ENCODE results near the gene NPS.

Gene NPS

DNA sequence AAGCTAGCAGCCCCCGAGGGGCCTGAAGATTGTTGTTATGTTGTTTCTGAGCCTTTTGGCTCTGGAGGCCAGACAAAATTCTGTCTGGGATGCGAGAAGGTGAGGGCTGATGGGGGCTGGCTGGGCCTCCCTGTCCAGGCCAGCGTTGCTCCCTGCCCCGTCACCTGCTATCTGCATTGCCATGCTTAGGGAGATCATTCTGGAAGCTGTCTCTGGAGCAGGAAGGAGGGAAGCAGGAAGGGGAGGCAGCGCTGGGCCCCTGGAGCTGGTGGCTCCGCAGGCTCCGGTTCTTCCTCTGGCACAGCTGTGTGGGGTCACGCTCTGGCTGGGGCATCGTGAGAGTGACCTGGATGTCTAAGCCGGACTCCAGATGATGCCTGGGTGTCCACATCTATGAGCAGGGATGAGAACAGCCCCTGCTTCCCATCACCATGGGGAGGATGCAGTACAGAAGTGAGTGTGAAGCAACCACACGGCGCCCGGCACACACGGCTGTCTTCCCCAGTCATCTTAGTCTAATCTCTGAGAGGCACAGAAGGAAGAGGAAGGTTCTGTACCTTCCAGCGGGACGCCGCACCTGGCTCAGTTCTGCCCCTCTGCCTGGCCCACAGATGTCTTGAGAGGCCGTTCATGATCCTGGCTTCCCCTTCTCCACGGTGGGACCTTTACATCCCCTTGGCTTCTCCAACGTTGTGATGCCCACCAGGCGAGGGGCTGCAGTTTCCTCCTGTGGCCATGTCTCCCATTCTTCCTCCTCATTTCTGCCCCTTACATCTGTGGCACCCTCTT lies 11.9 kb upstream of the NPS start:
- H3K27me3 ChIP-seq = no peaks in the 10 kb centered on the region
- peaks cover 13 to 16% of the 10 kb centered on the region in 2 experiments for H3K4me1 ChIP-seq (ENCODE audit: control insufficient read depth in 1 of 2, insufficient read depth in 1 of 2, low read depth in 1 of 2, low read length in 1 of 2)
- H3K9me3 ChIP-seq = no peaks in the 10 kb centered on the region
- no peak overlapping the region for H3K27ac ChIP-seq
- no peaks in the 10 kb centered on the region for H3K36me3 ChIP-seq
- TF ChIP-seq, protein P1, sequence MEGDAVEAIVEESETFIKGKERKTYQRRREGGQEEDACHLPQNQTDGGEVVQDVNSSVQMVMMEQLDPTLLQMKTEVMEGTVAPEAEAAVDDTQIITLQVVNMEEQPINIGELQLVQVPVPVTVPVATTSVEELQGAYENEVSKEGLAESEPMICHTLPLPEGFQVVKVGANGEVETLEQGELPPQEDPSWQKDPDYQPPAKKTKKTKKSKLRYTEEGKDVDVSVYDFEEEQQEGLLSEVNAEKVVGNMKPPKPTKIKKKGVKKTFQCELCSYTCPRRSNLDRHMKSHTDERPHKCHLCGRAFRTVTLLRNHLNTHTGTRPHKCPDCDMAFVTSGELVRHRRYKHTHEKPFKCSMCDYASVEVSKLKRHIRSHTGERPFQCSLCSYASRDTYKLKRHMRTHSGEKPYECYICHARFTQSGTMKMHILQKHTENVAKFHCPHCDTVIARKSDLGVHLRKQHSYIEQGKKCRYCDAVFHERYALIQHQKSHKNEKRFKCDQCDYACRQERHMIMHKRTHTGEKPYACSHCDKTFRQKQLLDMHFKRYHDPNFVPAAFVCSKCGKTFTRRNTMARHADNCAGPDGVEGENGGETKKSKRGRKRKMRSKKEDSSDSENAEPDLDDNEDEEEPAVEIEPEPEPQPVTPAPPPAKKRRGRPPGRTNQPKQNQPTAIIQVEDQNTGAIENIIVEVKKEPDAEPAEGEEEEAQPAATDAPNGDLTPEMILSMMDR (IDR thresholded peaks at IDR 0.05) = no peak
- H3K4me3 ChIP-seq (ENCODE audit: low read depth in 1 of 2, low read length in 1 of 2) = no peak overlapping the region

DNA sequence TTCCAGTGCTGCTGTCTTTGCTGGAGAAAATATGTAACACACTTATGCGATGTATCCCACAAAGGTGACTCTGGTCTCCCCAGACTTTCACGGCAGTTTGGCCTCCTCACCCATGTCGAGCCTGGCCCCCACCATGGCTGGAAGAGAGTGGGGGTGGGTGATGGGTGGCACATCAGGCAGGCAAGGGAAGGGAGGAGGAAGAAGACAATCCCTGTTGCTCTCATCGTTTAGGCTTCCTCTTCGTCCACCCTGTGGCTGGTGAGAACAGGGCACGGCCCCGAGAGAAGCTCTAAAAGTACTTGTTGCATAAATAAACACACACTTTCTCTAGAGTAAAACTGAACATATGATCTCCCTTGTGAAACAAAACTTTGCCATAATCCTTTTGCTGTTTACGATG lies 11.2 kb upstream of the NPS start:
- H3K36me3 ChIP-seq = no peaks in the 10 kb centered on the region
- no peak overlapping the region for H3K27ac ChIP-seq
- no peaks in the 10 kb centered on the region for H3K9me3 ChIP-seq
- no peaks in the 10 kb centered on the region for H3K27me3 ChIP-seq
- H3K4me1 ChIP-seq (ENCODE audit: control insufficient read depth in 1 of 2, insufficient read depth in 1 of 2, low read depth in 1 of 2, low read length in 1 of 2) = peaks cover 13 to 16% of the 10 kb centered on the region in 2 experiments
- no peak overlapping the region for H3K4me3 ChIP-seq (ENCODE audit: low read depth in 1 of 2, low read length in 1 of 2)
- TF ChIP-seq, protein P1 (IDR thresholded peaks at IDR 0.05) = no peak

DNA sequence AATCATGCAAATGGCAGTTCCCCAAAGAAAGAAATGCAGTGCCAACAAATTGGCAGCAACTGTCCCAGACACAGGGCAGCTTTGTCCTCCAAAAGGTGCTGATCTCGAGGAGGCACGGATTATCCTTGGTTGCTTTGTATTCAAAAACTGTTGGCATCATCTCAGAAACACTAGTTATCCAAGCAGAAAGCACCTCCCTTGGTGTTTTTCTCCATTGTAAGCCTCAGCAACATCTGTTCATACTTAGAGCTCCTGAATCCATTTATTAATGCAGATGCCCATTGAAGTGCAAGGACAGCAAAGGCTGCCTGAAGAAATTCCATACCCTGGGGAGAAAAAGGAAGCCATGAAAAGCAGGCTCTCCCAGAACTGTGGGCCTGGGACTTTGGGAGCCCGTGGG lies 1.1 kb upstream of the NPS start:
- Histone ChIP-seq H3K4me1 (ENCODE audit: control insufficient read depth in 1 of 2, insufficient read depth in 1 of 2, low read depth in 1 of 2, low read length in 1 of 2) (no peaks in the 10 kb centered on the region), H3K9me3 (no peaks in the 10 kb centered on the region), H3K36me3 (no peaks in the 10 kb centered on the region), H3K4me3 (ENCODE audit: low read depth in 1 of 2, low read length in 1 of 2) (no peak overlapping the region), H3K27ac (no peak overlapping the region), H3K27me3 (peaks cover 13% of the 10 kb centered on the region)
- TF ChIP-seq, protein P1 (IDR thresholded peaks at IDR 0.05) = no peak

DNA sequence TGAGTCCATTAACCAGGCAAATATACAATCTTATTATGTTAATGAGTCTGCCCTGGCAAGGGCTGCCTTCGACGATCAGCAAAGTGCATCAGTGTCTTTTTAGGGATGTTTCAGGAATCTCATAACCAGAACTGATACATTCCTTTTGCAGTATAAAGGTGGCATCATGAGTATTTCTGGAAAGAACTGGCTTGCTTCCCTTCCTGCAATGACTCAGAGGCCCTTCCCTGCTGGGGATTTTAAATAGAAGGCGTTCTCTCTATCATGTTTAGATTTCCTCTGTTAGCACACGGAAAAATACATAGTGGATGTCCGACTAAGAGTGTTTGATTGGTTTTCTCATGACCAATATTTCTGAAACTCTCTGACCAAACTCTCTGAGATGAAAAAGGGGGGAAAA lies 1.8 kb downstream of the NPS start:
- Histone ChIP-seq H3K4me3 (ENCODE audit: low read depth in 1 of 2, low read length in 1 of 2) (no peak overlapping the region), H3K27ac (no peak overlapping the region), H3K27me3 (peaks cover 13% of the 10 kb centered on the region), H3K4me1 (ENCODE audit: control insufficient read depth in 1 of 2, insufficient read depth in 1 of 2, low read depth in 1 of 2, low read length in 1 of 2) (no peaks in the 10 kb centered on the region), H3K36me3 (no peaks in the 10 kb centered on the region), H3K9me3 (no peaks in the 10 kb centered on the region)
- TF ChIP-seq, protein P1 (IDR thresholded peaks at IDR 0.05) = no peak

DNA sequence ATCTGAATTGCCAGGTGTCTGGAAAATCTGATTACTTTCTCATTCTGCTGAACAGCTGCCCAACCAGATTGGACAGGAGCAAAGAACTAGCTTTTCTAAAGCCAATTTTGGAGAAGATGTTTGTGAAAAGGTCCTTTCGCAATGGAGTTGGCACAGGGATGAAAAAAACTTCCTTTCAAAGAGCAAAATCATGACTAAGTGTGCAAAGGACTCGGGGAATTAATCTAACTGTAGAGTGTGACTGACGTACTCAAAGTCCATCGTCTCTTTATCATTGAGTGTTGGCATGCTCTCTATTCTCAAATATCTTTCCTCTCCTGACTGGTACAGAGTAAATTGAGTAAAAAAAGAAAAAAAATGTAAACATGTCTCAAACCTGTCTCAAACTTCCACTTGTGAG lies 3.3 kb downstream of the NPS start:
- H3K4me3 ChIP-seq (ENCODE audit: low read depth in 1 of 2, low read length in 1 of 2) = no peak overlapping the region
- TF ChIP-seq, protein P1 (IDR thresholded peaks at IDR 0.05) = no peak

More for the DNA sequence above, 3.3 kb downstream of the NPS start:
- Histone ChIP-seq H3K27me3 (peaks cover 27% of the 10 kb centered on the region), H3K27ac (no peak overlapping the region), H3K36me3 (no peaks in the 10 kb centered on the region), H3K4me1 (ENCODE audit: control insufficient read depth in 1 of 2, insufficient read depth in 1 of 2, low read depth in 1 of 2, low read length in 1 of 2) (no peaks in the 10 kb centered on the region), H3K9me3 (no peaks in the 10 kb centered on the region)
